ENCODE data around the gene NRAP.

GRCh38 chr10:113565364-113565763 is 98.5 kb downstream of the NRAP start:
- no peak for TF ChIP-seq POLR2AphosphoS5 (IDR thresholded peaks at IDR 0.05; ENCODE audit: low read depth)
- no peak for TF ChIP-seq CTCF (conservative IDR thresholded peaks at IDR 0.05; ENCODE audit: low read depth in 2 of 2)
- no peak for TF ChIP-seq REST (IDR thresholded peaks at IDR 0.05; ENCODE audit: unreplicated experiment)
- TF ChIP-seq EZH2phosphoT487 (IDR thresholded peaks at IDR 0.05; ENCODE audit: unreplicated experiment), result no peak
- no peak for TF ChIP-seq EZH2 (IDR thresholded peaks at IDR 0.05; ENCODE audit: low read depth, unreplicated experiment)
- no peak for TF ChIP-seq ETS1 (IDR thresholded peaks at IDR 0.05)
- TF ChIP-seq JUNB (IDR thresholded peaks at IDR 0.05; ENCODE audit: unreplicated experiment), result no peak
- no peak for TF ChIP-seq CREB1 (CRISPR knock-in tag; IDR thresholded peaks at IDR 0.05; ENCODE audit: low read depth)
- TF ChIP-seq NANOG (IDR thresholded peaks at IDR 0.05; ENCODE audit: borderline replicate concordance), result no peak
- no peak for TF ChIP-seq ZNF462 (CRISPR knock-in tag; IDR thresholded peaks at IDR 0.05)

Data from GM23338 (cell line).